LoVo (cell line): ENCODE data around the gene GNA14.
"Not testable (repeated sequence)": the region's sequence is repeated elsewhere in the genome, so short reads cannot be mapped to it uniquely, and the experiment has no call there.

ENCODE experiments used
- DNase-seq: peaks from one replicate; pipeline ENCODE4 v3.0.0-alpha.2; 2016; ENCODE audit warnings: low spot score

GNA14 gene

DNA sequence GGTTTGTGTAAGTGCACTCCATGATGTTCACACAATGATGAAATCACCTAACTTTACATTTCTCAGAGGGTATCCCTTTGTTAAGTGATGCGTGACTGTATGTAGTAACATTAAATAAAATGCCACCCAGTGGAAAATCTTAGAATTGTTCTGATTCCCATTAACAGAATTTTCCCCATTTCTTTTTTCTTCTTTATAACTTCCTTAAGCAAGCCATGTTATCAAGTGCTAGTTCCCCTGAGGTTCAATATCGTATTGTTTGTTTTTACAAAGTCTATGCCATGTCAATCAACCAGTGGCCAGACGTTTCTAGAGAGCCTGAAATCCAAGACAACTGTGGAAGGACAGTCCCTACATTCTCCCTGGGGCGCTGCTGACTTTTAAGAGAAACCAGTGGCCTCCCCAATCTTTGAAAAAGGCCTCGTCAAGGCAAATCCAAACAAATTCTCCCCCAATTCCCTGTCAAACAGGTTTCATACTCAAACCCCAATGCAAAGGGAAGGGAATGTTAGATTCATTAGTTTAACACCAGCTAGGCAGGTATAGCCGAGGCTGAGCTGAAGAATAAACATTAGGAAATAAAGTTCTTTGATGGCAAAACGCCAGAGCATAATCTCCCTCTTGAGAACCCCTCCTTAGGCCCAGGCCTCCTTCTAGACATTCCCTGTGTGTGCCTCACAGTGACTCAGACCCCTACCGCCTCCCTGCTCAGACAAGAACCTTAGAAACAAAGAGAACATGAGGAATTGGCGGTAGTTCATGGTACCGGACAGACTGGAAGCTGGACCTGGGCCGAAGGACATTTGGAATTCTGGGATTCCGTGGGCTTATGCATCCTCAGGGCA, 198.7 kb downstream of the GNA14 start:
- DNase-seq: no peak

- DNase-seq: no peak
Measured at GRCh38 chr9:77447646-77448045, 200.5 kb downstream of the GNA14 start.

DNA sequence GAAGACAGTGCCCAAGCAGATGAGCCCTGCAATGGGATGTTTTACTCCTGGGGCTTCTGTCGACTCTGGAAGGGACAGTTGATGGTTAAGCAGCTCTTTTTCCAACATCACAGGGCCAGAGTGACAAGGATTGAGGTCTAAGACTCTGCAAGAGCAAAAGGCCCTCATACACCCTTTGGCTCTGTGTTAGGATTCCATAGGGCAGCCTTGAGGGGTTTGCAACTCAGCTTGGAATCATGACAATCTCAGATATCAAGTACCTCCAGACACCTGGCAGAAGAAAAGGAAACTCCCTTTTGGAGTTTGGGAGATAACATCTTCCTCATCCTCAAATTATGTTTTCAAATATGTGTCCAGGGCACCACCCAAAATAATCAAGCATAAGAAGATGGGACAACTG, 205.7 kb downstream of the GNA14 start:
- no peak for DNase-seq

DNA sequence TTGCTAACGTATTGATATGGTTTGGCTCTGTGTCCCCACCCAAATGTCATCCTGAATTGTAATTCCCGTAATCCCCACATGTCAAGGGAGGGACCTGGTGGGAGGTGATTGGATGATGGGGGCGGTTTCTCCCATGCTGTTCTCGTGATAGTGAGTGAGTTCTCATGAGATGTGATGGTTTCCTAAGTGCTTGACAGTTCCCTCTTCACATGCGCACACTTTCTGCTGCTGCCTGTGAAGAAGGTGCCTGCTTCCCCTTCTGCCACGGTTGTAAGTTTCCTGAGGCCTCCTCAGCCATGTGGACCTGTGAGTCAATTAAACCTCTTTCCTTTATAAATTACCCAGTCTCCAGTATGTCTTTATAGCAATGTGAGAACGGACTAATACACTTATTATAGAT, 207.0 kb downstream of the GNA14 start:
- not testable (repeated sequence) for DNase-seq

GRCh38 chr9:77440057-77440456, 208.1 kb downstream of the GNA14 start:
- DNase-seq: no peak

GRCh38 chr9:77438653-77439052, 209.5 kb downstream of the GNA14 start:
- no peak for DNase-seq

DNA sequence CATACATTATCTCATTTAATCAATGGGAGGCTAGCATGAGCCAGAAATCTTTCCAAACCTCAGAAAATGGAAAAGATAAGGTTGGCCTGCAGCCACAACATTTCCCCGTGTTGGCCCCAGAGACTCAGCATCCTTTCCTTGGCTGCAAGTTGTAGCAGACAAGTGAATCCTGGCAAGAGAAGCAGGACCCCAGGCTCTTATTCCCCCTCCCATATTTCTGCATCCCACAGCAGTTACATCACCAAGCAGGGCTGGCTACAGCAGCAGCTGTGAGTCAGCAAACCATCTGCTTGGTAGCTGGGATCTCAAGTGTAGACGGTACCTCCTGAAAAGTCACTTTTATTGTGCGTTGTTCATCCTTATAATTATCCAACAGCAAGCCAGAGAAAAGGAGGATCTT, 212.4 kb downstream of the GNA14 start:
- no peak for DNase-seq

DNA sequence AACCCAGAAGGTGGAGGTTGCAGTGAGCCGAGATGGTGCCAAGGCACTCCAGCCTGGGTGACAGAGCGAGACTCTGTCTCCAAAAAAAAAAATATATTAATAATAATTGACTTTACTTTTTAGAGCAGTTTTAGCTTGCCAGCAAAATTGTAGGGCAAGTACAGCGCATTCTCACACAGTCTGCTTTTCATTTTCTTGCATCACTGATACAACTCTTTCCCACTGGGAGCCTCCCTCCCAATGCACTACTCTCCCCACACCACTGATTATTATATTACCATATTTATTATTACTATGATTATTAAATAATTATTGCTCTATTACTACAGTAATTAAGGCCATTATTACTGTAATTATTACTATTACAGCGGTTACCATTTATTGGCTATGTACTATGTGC, 212.8 kb downstream of the GNA14 start:
- no peak for DNase-seq

DNA sequence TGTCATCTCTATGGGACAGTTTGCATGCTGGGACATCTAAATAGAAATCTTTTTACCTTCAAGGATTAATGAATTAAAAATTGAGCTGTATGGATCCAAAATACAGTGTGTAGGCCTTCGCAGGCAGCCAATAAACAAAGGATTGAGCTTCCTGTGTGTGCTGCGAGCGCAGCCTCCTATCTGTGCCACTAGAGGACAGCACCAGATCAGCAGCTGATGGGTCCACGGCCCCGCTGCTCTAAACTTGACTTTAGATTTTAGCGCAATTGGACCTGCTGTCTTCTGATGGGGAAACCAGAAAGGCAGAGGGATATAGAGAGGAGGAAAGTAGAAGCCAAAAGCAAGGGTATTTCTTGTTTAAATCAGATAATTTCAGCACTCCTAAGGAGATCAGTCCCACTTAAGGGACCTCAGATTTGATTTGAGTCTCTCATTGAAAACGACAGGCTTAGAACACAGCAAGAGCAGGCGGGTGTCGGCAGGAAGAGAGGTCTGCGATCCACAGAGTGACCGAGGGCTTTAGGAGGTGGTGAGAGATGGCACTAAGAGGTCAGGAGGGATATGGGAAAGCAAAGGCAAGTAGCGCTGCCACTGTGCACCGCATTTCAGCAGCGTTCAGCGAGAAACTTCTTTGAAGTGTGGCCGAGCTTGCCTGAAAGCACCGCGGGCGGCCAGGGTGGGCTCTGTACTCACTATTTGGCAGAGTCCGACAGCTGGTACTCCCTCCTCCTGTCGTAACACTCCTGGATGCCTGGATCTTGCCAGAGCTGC, 214.3 kb downstream of the GNA14 start:
- DNase-seq: peak; percentile 42

GRCh38 chr9:77432053-77432452, 216.1 kb downstream of the GNA14 start:
- DNase-seq: no peak

DNA sequence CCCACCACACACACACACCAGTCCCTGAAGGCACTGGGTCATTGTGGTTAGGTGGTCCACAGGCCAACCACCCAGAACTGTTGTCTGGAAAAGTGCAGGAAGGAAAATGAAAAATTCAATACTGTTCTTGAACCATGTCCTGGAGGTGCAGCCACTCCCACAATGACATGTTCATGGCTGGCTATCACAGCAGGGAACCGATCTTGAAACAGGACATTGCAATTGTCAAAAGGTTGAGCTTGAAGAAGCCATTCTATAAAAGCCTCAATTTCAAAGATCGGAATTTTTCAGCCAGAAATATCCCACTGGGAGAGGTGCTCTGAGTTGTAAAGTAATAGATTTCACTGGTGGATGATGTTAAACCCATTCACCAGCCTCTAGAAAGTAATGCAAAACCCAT, 218.2 kb downstream of the GNA14 start:
- no peak for DNase-seq

GRCh38 chr9:77427256-77427927, 220.7 kb downstream of the GNA14 start:
- no peak for DNase-seq

DNA sequence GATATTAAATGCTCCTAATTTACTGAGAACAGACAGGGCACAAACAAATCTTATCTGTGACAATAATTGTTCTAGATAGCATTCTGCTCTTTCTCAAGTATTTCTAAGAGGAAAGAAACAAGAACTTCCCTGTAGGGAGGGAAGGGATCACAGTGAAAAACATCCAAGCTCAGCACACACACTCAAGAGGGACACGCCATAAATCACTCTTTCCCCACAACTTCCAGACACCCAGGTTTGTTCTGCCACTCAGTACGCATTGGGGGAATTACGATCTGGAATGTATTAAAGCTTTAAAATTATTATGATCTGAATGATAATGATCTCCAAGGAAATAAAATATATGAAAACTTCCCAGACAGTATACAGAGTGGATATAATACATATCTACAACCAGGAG, 221.4 kb downstream of the GNA14 start:
- DNase-seq: no peak

DNA sequence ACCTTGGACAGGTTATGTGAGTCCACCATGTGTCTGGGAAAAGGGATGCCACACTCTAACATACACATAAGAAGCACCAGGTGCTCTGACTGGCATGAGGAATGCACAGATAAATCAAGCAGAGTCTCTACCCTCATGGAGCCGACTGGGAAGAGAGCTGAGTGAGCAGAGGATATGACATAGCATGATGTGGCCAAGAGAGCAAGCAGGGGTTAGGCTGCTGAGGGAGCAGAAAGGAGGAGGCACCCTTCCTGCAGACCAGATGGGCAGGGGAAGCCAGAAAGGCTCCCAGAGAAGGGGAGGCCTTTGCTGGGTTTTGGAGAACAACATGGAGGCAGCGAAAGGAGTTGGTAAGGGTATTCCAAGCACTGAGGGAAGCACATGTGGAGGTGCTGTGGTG, 223.1 kb downstream of the GNA14 start:
- no peak for DNase-seq

DNA sequence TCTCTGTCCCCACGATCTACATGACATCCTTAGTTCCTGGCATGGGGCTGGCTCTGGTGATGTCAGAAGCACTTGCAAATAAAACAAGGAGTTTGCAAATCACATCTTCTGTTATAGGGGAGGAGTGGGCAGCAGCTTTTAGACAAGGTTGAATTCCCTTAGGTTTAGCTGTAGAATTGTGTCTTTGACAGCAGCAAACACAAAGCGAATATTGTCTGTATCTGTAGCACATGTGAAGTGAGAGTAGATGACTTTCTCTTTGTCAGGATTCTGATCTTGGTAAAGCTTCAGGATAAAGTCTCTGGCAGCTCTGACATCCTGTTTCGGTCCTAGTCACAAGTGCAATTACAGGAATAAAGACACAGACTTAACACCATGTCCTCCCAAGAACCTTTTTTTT, 224.3 kb downstream of the GNA14 start:
- no peak for DNase-seq

DNA sequence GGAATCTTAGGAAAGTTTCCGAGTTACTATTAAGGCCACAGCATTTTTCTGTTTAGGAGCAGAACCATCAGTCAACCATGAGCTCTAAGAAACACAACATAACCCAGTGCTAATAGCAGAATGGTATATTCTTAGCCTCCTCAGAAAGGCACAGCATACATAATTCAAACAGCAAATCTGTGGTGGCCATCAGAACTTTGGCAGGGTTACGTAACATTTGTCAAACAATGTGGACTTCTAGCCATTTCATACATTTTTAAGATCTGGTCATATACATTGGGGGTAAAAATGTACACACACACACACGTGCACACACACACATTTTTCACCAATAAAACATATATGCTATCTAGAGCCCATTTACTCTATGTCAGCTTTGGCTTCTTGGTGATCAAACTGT, 225.2 kb downstream of the GNA14 start:
- DNase-seq: no peak

- no peak for DNase-seq
Measured at GRCh38 chr9:77421506-77422265, 226.4 kb downstream of the GNA14 start.

DNA sequence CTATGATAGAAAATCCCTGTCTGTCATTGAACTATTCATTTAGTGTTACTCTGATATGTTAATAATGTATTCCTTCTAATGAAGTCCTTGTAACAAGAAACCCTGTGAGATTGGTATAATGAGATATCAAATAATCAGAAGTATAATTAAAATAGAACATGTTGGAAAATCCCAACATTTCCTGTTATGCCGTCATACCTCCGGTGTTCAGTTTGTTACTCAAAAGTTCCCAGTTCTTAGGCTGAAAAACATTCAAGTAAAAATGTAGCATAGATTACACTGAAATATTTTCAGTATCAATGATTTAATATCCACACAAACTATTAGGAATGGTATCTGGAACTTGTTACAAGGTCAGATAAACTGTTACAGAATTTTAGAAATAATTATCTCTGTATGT, 227.5 kb downstream of the GNA14 start:
- DNase-seq: no peak

GRCh38 chr9:77418226-77418625, 229.9 kb downstream of the GNA14 start:
- no peak for DNase-seq

DNA sequence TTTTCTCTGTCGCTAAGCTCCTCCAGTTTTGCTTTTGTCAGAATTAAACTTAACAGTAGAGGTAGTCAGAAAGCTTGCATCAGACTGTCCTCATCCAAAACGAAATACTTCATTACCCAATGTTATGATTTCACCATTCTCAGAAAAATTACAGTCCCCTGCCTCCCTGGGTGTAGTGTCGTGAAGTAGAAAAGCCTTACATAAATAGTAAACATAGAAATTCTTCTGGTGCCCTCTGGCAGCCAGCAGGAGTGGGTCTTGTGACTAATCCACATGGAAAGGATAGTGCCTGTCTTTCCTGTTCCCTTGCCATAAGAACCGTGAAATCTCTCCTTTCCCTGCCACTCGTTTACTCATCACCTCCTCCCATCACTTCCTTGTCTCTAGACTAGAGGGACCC, 230.6 kb downstream of the GNA14 start:
- no peak for DNase-seq

DNA sequence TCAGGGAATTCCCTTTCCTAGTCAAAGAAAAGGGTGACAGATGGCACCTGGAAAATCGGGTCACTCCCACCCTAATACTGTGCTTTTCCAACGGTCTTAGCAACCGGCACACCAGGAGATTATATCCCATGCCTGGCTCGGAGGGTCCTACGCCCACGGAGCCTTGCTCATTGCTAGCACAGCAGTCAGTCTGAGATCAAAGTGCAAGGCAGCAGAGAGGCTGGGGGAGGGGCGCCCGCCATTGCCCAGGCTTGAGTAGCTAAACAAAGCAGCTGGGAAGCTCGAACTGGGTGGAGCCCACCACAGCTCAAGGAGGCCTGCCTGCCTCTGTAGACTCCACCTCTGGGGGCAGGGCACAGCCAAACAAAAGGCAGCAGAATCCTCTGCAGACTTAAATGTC, 239.6 kb downstream of the GNA14 start:
- DNase-seq: not testable (repeated sequence)

DNA sequence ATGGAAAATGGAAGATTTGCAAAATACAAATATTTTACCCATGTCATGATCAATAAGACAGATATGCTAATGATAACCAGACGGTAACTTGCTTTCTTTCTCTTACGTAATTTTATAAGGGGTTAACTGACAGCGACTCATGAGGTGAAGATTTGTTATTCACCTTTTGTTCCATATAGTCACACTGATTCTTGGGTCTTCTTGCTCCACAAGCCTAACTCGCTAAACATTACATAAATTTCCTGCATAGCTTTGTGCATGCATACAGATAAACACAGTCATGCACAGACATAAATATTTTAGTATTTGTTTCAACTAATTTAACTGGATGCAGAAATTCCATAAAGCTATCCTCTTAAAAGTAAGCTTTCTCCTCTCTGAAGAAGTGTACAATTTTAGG, 244.9 kb downstream of the GNA14 start:
- DNase-seq: no peak
